ENCODE results near the gene CCL3.
"Not testable (repeated sequence)": the region's sequence is repeated elsewhere in the genome, so short reads cannot be mapped to it uniquely, and the experiment has no call there.

The CCL3 gene

DNA sequence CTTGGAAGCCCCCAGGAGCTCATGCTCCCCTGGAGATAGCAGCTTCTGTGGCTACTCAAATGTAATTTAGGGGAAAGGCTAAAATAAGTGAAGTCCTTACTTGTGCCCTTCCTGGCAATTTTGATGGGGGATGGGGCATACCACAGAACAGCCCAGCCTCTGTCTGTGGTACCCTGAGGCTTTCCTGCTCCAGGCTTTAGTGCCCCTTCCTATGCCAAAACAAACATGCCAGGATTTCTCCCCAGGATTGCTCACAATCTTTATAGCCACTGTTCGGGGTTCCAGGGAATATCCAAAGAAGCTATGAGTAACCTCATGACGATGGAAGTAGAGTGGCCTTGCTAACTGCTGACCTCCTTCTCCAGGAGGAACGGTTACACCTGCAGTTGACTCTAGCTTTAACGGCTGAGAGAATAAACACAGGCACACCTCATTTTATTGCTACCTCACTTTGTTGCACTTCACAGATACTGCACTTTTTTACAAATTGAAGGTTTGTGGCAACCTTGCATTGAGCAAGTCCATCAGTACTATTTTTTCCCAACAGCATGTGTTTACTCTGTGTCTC is 38.6 kb upstream of the CCL3 start:
- no peak for TF ChIP-seq Cebpa-rat (IDR thresholded peaks at IDR 0.05)
- Histone ChIP-seq H3K9ac (no peak overlapping the region), H3K4me2 (no peak overlapping the region), H3K4me1 (peaks cover 8% of the 10 kb centered on the region; the same call in 1 of the 2 replicates), H3K36me3 (no peaks in the 10 kb centered on the region), H3K27me3 (no peaks in the 10 kb centered on the region), H4K20me1 (no peaks in the 10 kb centered on the region), H3K27ac (no peak overlapping the region), H3K4me3 (no peak overlapping the region), H3K9me3 (peaks cover 42% of the 10 kb centered on the region)

- no peak overlapping the region for H3K9ac ChIP-seq
- H3K27me3 ChIP-seq: no peaks in the 10 kb centered on the region
- H3K36me3 ChIP-seq: no peaks in the 10 kb centered on the region
- no peak overlapping the region for H3K4me2 ChIP-seq
- no peaks in the 10 kb centered on the region for H4K20me1 ChIP-seq
- peaks cover 42% of the 10 kb centered on the region for H3K9me3 ChIP-seq
- H3K4me1 ChIP-seq: peaks cover 8% of the 10 kb centered on the region; the same call in 1 of the 2 replicates
- no peak for TF ChIP-seq Cebpa-rat (IDR thresholded peaks at IDR 0.05)
- H3K4me3 ChIP-seq: no peak overlapping the region
- H3K27ac ChIP-seq: no peak overlapping the region
These were observed 38.0 kb upstream of the CCL3 start for GRCh38 chr17:36127911-36128310.

DNA sequence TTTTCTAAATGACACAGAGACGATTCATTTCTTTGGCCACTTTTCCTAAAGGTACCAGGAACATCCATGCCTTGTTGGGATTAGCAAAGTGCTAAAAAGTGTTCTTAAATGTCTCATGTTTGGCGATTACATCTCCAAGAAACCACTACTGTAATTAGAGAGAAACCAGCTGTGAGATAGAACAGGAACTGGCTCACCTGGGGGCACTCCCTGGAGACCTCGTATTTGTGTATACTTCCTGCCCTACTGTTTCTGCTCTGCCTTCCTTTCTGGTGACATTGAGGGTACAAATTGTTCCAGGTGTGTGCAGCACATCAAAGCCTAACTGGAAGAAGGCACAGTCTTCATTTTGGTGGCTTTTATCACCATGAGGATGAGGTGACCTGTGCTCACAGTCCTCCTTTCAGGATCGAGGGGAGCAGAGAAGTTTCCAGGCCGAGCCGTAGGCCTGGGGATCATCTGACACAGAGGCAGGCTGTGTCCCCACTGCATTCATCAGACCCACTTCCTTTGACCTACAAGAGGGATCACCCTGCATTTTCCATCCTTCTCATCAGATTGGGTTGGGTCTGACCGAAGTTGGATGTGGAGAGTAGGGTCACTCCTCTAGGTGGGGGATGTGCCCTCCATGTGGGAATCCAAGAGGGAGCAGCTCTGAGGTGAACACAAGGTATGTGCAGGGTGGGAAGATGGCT is 37.4 kb upstream of the CCL3 start:
- H3K27me3 ChIP-seq: no peaks in the 10 kb centered on the region
- H3K4me2 ChIP-seq: no peak overlapping the region
- peaks cover 8% of the 10 kb centered on the region; the same call in 1 of the 2 replicates for H3K4me1 ChIP-seq
- H3K9me3 ChIP-seq: peaks cover 42% of the 10 kb centered on the region
- H3K4me3 ChIP-seq: no peak overlapping the region
- no peaks in the 10 kb centered on the region for H3K36me3 ChIP-seq
- TF ChIP-seq Cebpa-rat (IDR thresholded peaks at IDR 0.05): no peak
- no peak overlapping the region for H3K27ac ChIP-seq
- no peak overlapping the region for H3K9ac ChIP-seq
- H4K20me1 ChIP-seq: no peaks in the 10 kb centered on the region

GRCh38 chr17:36124879-36125824 is 35.2 kb upstream of the CCL3 start:
- H3K27me3 ChIP-seq: no peaks in the 10 kb centered on the region
- peaks cover 42% of the 10 kb centered on the region for H3K9me3 ChIP-seq
- TF ChIP-seq Cebpa-rat (IDR thresholded peaks at IDR 0.05): no peak
- H3K36me3 ChIP-seq: no peaks in the 10 kb centered on the region
- peak overlapping the region; percentile 27; the same call in 1 of the 2 replicates for H3K4me3 ChIP-seq
- H3K9ac ChIP-seq: no peak overlapping the region
- peaks cover 8% of the 10 kb centered on the region; the same call in 1 of the 2 replicates for H3K4me1 ChIP-seq
- no peak overlapping the region for H3K27ac ChIP-seq
- no peaks in the 10 kb centered on the region for H4K20me1 ChIP-seq
- no peak overlapping the region for H3K4me2 ChIP-seq

DNA sequence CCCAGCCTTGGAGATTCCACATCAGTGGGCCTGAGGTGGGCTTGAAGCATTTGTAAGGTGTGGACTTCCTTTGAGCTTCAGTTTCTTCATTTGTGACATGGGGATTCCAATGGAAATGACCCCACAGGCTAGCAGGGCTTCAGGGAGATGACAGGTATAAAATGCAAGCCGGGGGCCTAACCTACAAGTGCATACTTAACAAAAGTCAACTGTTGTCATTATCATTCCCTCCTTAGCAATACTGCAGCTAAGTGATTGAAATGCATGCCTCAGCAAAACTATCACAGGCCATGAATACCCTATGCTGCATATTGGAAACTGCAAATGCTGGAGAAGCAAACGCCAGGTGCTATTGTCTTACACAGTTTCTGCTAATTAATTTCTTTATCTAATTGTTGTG is 33.5 kb upstream of the CCL3 start:
- H3K27ac ChIP-seq: no peak overlapping the region
- no peak overlapping the region for H3K4me2 ChIP-seq
- H3K4me1 ChIP-seq: peaks cover 8% of the 10 kb centered on the region; the same call in 1 of the 2 replicates
- TF ChIP-seq Cebpa-rat (IDR thresholded peaks at IDR 0.05): no peak
- H3K9ac ChIP-seq: no peak overlapping the region
- H3K4me3 ChIP-seq: no peak overlapping the region
- H3K27me3 ChIP-seq: no peaks in the 10 kb centered on the region
- no peaks in the 10 kb centered on the region for H3K36me3 ChIP-seq
- peaks cover 42% of the 10 kb centered on the region for H3K9me3 ChIP-seq
- no peaks in the 10 kb centered on the region for H4K20me1 ChIP-seq

- not testable (repeated sequence) for H3K27ac ChIP-seq, H3K4me1 ChIP-seq, H4K20me1 ChIP-seq, H3K36me3 ChIP-seq, H3K9ac ChIP-seq, H3K4me2 ChIP-seq, H3K27me3 ChIP-seq, H3K4me3 ChIP-seq
- H3K9me3 ChIP-seq: peaks cover 21% of the 10 kb centered on the region
These were observed 31.2 kb upstream of the CCL3 start for GRCh38 chr17:36121099-36121498.

- TF ChIP-seq Cebpa-rat (IDR thresholded peaks at IDR 0.05): no peak
- H4K20me1 ChIP-seq: no peaks in the 10 kb centered on the region
- H3K9ac ChIP-seq: no peak overlapping the region
- H3K36me3 ChIP-seq: no peaks in the 10 kb centered on the region
- no peak overlapping the region for H3K4me2 ChIP-seq
- peaks cover 12% of the 10 kb centered on the region for H3K9me3 ChIP-seq
- H3K4me3 ChIP-seq: no peak overlapping the region
- no peaks in the 10 kb centered on the region for H3K27me3 ChIP-seq
- H3K27ac ChIP-seq: no peak overlapping the region
- no peaks in the 10 kb centered on the region for H3K4me1 ChIP-seq
These were observed 30.3 kb upstream of the CCL3 start for GRCh38 chr17:36120221-36120620.

GRCh38 chr17:36118477-36119353 is 28.8 kb upstream of the CCL3 start:
- H3K36me3 ChIP-seq: no peaks in the 10 kb centered on the region
- H3K9me3 ChIP-seq: no peaks in the 10 kb centered on the region
- H3K4me2 ChIP-seq: no peak overlapping the region
- H4K20me1 ChIP-seq: no peaks in the 10 kb centered on the region
- no peak for TF ChIP-seq Cebpa-rat (IDR thresholded peaks at IDR 0.05)
- no peak overlapping the region for H3K4me3 ChIP-seq
- H3K27me3 ChIP-seq: no peaks in the 10 kb centered on the region
- no peak overlapping the region for H3K9ac ChIP-seq
- H3K27ac ChIP-seq: no peak overlapping the region
- H3K4me1 ChIP-seq: no peaks in the 10 kb centered on the region
